Uterus (tissue), 4 donors: ENCODE measurements around the gene NUP50. TPM values are rescaled to one million over a fixed set of nuclear protein-coding genes. Genes with fewer than 3 reads are reported as not detected.

Experiments
- DNase-seq, 2 donors: peaks; one replicate each; pipeline ENCODE4 v3.0.0-alpha.2; 2019 to 2020
- H3K27ac ChIP-seq, 2 donors: fragments of 200-600 bp; sonication (generic); 1 replicate in 1 of 2; 2 replicates in 1 of 2; pipeline ENCODE4 v1.5.1; 2016 to 2018
- H3K27me3 ChIP-seq, 2 donors: fragments of 200-600 bp; sonication (generic); one replicate each; pipeline ENCODE4 v1.5.1; 2018 to 2019; ENCODE audit warnings: control low read depth in 1 of 2
- H3K36me3 ChIP-seq, 2 donors: fragments of 200-600 bp; sonication (generic); one replicate each; pipeline ENCODE4 v1.5.1; 2019; ENCODE audit warnings: control low read depth in 1 of 2
- H3K4me1 ChIP-seq, 2 donors: fragments of 200-600 bp; sonication (generic); one replicate each; pipeline ENCODE4 v1.5.1; 2018 to 2019; ENCODE audit warnings: control low read depth in 1 of 2
- H3K4me3 ChIP-seq, 2 donors: fragments of 200-600 bp; sonication (generic); 1 replicate in 1 of 2; 2 replicates in 1 of 2; pipeline ENCODE4 v1.5.1; 2018 to 2019; ENCODE audit warnings: mild to moderate bottlenecking in 1 of 2
- H3K9me3 ChIP-seq, 2 donors: fragments of 200-600 bp; sonication (generic); one replicate each; pipeline ENCODE4 v1.5.1; 2019; ENCODE audit warnings: control low read depth in 1 of 2
- POLR2A ChIP-seq, 2 donors: fragments of 450-650 bp; IDR thresholded peaks; one replicate each; pipeline ENCODE4 v1.6.1; 2016; ENCODE audit warnings: antibody characterized with exemption in 2 of 2, mild to moderate bottlenecking in 1 of 2, moderate library complexity in 1 of 2
- intact Hi-C: fragments of 100-400 bp; cut with DNase I; formaldehyde crosslinking; loops from one replicate; pipeline ENCODE4 v1.15.1; 2023; ENCODE audit warnings: low total_unique reads
- total RNA-seq, 4 donors: library from RNA; depleted of rRNA in 3 of 4; stranded (reverse); fragments of >200 nt in 3 of 4; gene quantifications; one replicate each; pipeline versions ENCODE4 v1.1.0 to v1.2.4, GENCODE V29; 2014 to 2023
- TF ChIP-seq, protein P1 (sequence below), 4 experiments: fragments of 200-600 bp in 2 of 4; fragments of 450-650 bp in 2 of 4; sonication (generic) in 2 of 4; IDR thresholded peaks; one replicate each; pipeline ENCODE4 v1.5.1; 2016 to 2019; ENCODE audit warnings: antibody characterized with exemption in 4 of 4, mild to moderate bottlenecking in 2 of 4, moderate library complexity in 1 of 4
- donor health status: DM: yes; HTN: yes; CAD: no.

Gene NUP50
- total RNA-seq, 4 donors from 2014 or later: 45.7 to 558 (median 101) TPM

DNA sequence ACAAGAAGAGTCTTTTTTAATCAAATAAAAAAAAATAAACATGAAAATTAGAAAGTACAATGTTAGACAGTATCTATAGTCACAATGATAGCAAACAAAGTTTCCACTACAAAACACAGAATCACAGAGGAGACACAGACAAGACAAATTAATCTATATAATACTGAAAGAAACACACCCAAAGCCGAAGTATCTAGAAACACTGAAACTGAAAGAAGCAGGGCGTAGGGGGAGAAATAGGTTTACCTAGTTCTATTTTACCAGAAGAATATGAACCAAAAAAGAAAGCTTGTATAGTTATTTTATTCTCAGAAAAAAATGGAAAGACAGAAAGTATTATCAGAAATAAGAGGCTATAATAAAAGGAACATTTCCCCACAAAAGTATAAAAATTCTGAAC is 27.1 kb upstream of the NUP50 start:
- no peak for TF ChIP-seq POLR2A (IDR thresholded peaks at IDR 0.05)
- TF ChIP-seq, protein P1, sequence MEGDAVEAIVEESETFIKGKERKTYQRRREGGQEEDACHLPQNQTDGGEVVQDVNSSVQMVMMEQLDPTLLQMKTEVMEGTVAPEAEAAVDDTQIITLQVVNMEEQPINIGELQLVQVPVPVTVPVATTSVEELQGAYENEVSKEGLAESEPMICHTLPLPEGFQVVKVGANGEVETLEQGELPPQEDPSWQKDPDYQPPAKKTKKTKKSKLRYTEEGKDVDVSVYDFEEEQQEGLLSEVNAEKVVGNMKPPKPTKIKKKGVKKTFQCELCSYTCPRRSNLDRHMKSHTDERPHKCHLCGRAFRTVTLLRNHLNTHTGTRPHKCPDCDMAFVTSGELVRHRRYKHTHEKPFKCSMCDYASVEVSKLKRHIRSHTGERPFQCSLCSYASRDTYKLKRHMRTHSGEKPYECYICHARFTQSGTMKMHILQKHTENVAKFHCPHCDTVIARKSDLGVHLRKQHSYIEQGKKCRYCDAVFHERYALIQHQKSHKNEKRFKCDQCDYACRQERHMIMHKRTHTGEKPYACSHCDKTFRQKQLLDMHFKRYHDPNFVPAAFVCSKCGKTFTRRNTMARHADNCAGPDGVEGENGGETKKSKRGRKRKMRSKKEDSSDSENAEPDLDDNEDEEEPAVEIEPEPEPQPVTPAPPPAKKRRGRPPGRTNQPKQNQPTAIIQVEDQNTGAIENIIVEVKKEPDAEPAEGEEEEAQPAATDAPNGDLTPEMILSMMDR (IDR thresholded peaks at IDR 0.05): no peak
- intact Hi-C loops: no loop called here

DNA sequence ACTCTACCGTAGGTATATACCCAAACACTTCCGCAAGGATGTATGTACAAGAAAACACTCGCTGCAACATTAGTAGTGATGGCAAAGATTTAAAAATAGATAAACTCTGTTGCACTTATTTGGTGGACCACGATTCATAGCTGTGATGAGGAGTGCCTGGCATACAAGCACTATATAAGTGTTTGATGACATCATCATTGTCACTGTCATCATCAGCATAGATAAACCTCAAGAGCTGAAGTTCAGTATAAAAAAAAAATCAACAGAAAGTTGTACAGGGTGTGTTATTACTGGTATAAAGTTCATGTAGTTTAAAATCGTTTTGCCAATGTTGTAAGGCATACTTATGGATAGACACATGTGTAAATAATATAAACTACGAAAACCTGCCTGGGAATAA is 24.0 kb upstream of the NUP50 start:
- H3K4me1 ChIP-seq: no peaks in the 10 kb centered on the region
- intact Hi-C loops: no loop called here
- H3K36me3 ChIP-seq: no peaks in the 10 kb centered on the region
- no peak for DNase-seq
- no peaks in the 10 kb centered on the region for H3K27me3 ChIP-seq
- no peak for TF ChIP-seq POLR2A (IDR thresholded peaks at IDR 0.05)
- TF ChIP-seq, protein P1 (IDR thresholded peaks at IDR 0.05): no peak
- H3K4me3 ChIP-seq: no peak overlapping the region
- no peak overlapping the region for H3K27ac ChIP-seq
- no peaks in the 10 kb centered on the region for H3K9me3 ChIP-seq

More for the DNA sequence above, 27.1 kb upstream of the NUP50 start:
- Histone ChIP-seq H3K27ac (no peak overlapping the region), H3K36me3 (no peaks in the 10 kb centered on the region), H3K4me1 (no peaks in the 10 kb centered on the region), H3K9me3 (no peaks in the 10 kb centered on the region), H3K4me3 (no peak overlapping the region), H3K27me3 (no peaks in the 10 kb centered on the region)
- DNase-seq: no peak

DNA sequence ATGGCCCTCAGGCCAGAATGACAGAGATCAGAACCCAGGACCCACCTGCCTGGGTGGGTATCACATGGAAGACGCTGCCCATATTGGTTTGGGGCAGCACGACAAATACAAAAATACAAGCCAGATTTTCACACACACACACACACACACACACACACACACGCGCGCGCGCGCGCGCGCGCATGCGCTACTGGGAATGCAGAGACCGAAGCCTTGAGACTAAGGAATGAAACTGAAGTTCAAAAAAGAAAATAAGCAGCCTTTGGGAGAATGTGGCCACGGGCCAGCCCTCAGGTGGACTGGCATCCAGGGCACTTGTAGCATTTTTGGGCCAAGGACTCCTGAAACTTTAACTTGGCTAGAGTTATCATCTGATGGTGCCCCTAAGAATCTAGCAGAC is 21.3 kb upstream of the NUP50 start:
- H3K9me3 ChIP-seq: no peaks in the 10 kb centered on the region
- H3K27me3 ChIP-seq: no peaks in the 10 kb centered on the region
- intact Hi-C loops: no loop called here
- no peak for DNase-seq
- H3K36me3 ChIP-seq: no peaks in the 10 kb centered on the region
- no peak overlapping the region for H3K4me3 ChIP-seq
- TF ChIP-seq, protein P1 (IDR thresholded peaks at IDR 0.05): no peak
- no peak for TF ChIP-seq POLR2A (IDR thresholded peaks at IDR 0.05)
- H3K27ac ChIP-seq: no peak overlapping the region
- no peaks in the 10 kb centered on the region for H3K4me1 ChIP-seq

DNA sequence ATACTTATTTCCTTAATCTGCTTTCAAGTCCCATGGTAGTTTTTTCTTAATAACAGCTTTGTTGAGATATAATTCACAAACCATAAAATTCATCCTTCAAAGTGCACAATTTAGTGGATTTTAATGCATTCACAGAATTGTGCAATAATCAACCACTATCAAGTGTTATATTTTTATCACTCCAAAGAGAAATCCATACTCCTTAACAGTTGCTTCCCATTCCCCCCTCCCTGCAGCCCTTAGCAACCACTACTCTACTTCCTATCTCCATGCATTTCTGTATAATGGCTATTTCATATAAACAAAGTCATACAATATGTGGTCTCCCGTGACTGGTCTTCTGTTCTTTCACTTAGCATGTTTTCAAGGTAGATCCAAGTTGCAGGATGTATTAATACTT is 18.8 kb upstream of the NUP50 start:
- no peak for TF ChIP-seq POLR2A (IDR thresholded peaks at IDR 0.05)
- TF ChIP-seq, protein P1 (IDR thresholded peaks at IDR 0.05): no peak
- Histone ChIP-seq H3K27ac (no peak overlapping the region), H3K4me3 (no peak overlapping the region), H3K27me3 (no peaks in the 10 kb centered on the region), H3K9me3 (no peaks in the 10 kb centered on the region), H3K36me3 (no peaks in the 10 kb centered on the region), H3K4me1 (no peaks in the 10 kb centered on the region)
- intact Hi-C loops: no loop called here
- DNase-seq: no peak

DNA sequence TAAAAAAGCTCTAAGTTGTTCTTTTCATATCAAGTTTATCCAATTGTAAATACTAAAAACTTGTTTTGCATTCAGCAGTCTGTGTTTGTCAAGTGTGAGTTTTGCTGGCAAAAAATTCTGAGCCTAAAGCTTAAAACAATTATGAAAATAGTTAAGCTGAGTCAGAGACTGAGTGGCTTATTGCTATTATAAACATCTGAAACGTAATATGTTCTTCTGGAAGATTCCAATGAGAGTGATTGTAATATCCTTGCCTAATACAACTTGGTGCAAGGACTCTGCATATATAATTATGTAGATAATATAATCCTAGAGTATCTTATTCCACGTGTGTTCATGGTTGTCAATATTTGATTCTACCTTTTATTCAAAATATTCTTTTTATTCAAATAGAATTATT is 14.1 kb upstream of the NUP50 start:
- no peak for TF ChIP-seq POLR2A (IDR thresholded peaks at IDR 0.05)
- TF ChIP-seq, protein P1 (IDR thresholded peaks at IDR 0.05): no peak
- Histone ChIP-seq H3K36me3 (no peaks in the 10 kb centered on the region), H3K9me3 (no peaks in the 10 kb centered on the region), H3K4me3 (no peak overlapping the region), H3K4me1 (no peaks in the 10 kb centered on the region), H3K27me3 (no peaks in the 10 kb centered on the region), H3K27ac (no peak overlapping the region)
- DNase-seq: no peak
- intact Hi-C loops: no loop called here
